ENCODE results near the gene NAGS. TPM values are rescaled to one million over a fixed set of nuclear protein-coding genes. Genes with fewer than 3 reads are reported as not detected.
A peak's percentile ranks its signal among the peaks of the same experiment; 100 is the strongest.

The NAGS gene
- total RNA-seq, 1 experiment from 2014 or later = 3.7 TPM

GRCh38 chr17:44008205-44008909 lies 3.9 kb downstream of the NAGS start:
- Histone ChIP-seq H4K8ac (replicated peaks; ENCODE audit: insufficient read length, low read depth, low read length) (no peak overlapping the region), H4K20me1 (ENCODE audit: control insufficient read depth, insufficient read depth, insufficient read length) (peaks cover 6% of the 10 kb centered on the region), H3K79me1 (ENCODE audit: insufficient read depth, low read depth, low read length, poor library complexity, severe bottlenecking) (no peaks in the 10 kb centered on the region), H3K4me2 (ENCODE audit: insufficient read depth, insufficient read length, low read length) (peak overlapping the region; percentile 76), H3K79me2 (ENCODE audit: insufficient read depth, low read length) (no peaks in the 10 kb centered on the region), H3K4me1 (ENCODE audit: insufficient read depth, low read length) (peaks cover 3% of the 10 kb centered on the region; the same call in 1 of the 2 replicates), H3K23ac (ENCODE audit: insufficient read length, low read depth, low read length) (no peak overlapping the region), H2AFZ (ENCODE audit: low read length) (no peak overlapping the region), H3K9me3 (ENCODE audit: control insufficient read depth, low read depth, low read length) (no peaks in the 10 kb centered on the region), H3K4ac (ENCODE audit: low read depth, low read length) (no peak overlapping the region), H3K9ac (ENCODE audit: extremely low read depth, insufficient read length, low read length) (no peak overlapping the region), H4K5ac (ENCODE audit: insufficient read length, low read depth, low read length) (no peak overlapping the region), H2BK12ac (ENCODE audit: insufficient read length, low read depth, low read length) (no peak overlapping the region), H4K91ac (ENCODE audit: insufficient read length, low read depth, low read length) (no peak overlapping the region), H3T11ph (ENCODE audit: low read length) (no peak overlapping the region), H3K27me3 (ENCODE audit: insufficient read depth, low read length) (no peaks in the 10 kb centered on the region; the same call in 1 of the 2 replicates), H2AK5ac (ENCODE audit: insufficient read length, low read length) (no peak overlapping the region), H3K14ac (ENCODE audit: insufficient read depth, low read length) (no peak overlapping the region), H3K27ac (ENCODE audit: insufficient read length, low read depth, low read length) (no peak overlapping the region), H3K23me2 (ENCODE audit: insufficient read length, low read depth, low read length, poor library complexity, severe bottlenecking) (peaks cover 35% of the 10 kb centered on the region), H3K56ac (ENCODE audit: insufficient read length, low read depth, low read length) (no peak overlapping the region), H2BK15ac (ENCODE audit: low read depth, low read length) (no peak overlapping the region), H2BK120ac (ENCODE audit: low read depth, low read length, poor library complexity, severe bottlenecking) (no peak overlapping the region), H2BK20ac (ENCODE audit: low read depth, low read length, poor library complexity, severe bottlenecking) (no peak overlapping the region), H2BK5ac (ENCODE audit: insufficient read length, low read length) (no peak overlapping the region), H3K18ac (ENCODE audit: insufficient read length, low read depth, low read length) (no peak overlapping the region)
- TF ChIP-seq, protein P1, sequence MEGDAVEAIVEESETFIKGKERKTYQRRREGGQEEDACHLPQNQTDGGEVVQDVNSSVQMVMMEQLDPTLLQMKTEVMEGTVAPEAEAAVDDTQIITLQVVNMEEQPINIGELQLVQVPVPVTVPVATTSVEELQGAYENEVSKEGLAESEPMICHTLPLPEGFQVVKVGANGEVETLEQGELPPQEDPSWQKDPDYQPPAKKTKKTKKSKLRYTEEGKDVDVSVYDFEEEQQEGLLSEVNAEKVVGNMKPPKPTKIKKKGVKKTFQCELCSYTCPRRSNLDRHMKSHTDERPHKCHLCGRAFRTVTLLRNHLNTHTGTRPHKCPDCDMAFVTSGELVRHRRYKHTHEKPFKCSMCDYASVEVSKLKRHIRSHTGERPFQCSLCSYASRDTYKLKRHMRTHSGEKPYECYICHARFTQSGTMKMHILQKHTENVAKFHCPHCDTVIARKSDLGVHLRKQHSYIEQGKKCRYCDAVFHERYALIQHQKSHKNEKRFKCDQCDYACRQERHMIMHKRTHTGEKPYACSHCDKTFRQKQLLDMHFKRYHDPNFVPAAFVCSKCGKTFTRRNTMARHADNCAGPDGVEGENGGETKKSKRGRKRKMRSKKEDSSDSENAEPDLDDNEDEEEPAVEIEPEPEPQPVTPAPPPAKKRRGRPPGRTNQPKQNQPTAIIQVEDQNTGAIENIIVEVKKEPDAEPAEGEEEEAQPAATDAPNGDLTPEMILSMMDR (conservative IDR thresholded peaks at IDR 0.05) = peak; percentile 31; the same call in 1 of the 3 replicates
- Mint-ChIP-seq H3K4me3 (peak overlapping the region; percentile 77 to 89), H3K36me3 (ENCODE audit: insufficient read depth in 1 of 3, low read depth in 3 of 3) (peaks cover 7 to 18% (median 16%) of the 10 kb centered on the region in 3 experiments; a peak in 6 of 7 replicates), H3K4me1 (peaks cover 19 to 25% of the 10 kb centered on the region in 2 experiments), H3K9me3 (no peaks in the 10 kb centered on the region), H3K27me3 (ENCODE audit: low read depth) (peaks cover 25% of the 10 kb centered on the region), H3K27ac (peak overlapping the region in 1 of 3 experiments; percentile 75; a peak in 2 of 7 replicates)
- no CpG with 5 or more reads among the region's 6 CpGs for WGBS (ENCODE audit: extremely low coverage, insufficient read length, low lambda C conversion rate)
- peak; percentile 53 for DNase-seq
